Measurements from ENCODE around the gene PDPN. TPM values are rescaled to one million over a fixed set of nuclear protein-coding genes. Genes with fewer than 3 reads are reported as not detected.
"Not testable (repeated sequence)": the region's sequence is repeated elsewhere in the genome, so short reads cannot be mapped to it uniquely, and the experiment has no call there.

PDPN gene
- total and polyA plus RNA-seq, 2 experiments from 2014 or later = 1.1 to 1.8 TPM

DNA sequence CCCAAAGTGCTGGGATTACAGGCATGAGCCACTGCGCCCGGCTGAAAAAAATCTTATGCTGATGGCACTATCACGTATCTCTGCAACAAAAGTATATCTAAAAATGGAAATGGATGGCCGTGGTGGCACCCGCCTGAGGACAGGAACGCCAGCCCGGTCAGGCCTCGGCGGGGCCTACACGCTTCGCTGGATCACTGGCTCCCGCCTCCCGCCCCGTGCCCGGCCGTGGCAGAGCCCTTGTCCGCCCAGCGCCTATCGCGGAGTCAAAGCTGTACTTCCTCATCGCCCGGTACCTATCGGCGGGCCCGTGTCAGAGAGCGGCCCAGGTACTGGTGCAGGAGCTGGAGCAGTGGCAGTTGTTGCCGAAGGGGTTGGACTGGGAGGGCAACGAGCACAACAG, 28.8 kb upstream of the PDPN start:
- Histone ChIP-seq H3K36me3 (ENCODE audit: low read depth) (no peaks in the 10 kb centered on the region), H3K27ac (no peak overlapping the region), H3K4me1 (ENCODE audit: insufficient read depth) (no peaks in the 10 kb centered on the region), H3F3A (ENCODE audit: insufficient read depth) (no peaks in the 10 kb centered on the region), H3K4me3 (no peak overlapping the region), H3K27me3 (replicated peaks; ENCODE audit: insufficient read depth) (no peaks in the 10 kb centered on the region), H4K20me1 (ENCODE audit: insufficient read depth) (no peaks in the 10 kb centered on the region), H3K9me2 (ENCODE audit: insufficient read depth) (no peaks in the 10 kb centered on the region), H2AFZ (no peak overlapping the region), H3K9me3 (ENCODE audit: low read depth) (no peaks in the 10 kb centered on the region), H3K9ac (no peak overlapping the region), H3K4me2 (ENCODE audit: unreplicated experiment) (no peak overlapping the region), H3K79me2 (ENCODE audit: insufficient read depth) (no peaks in the 10 kb centered on the region)
- TF ChIP-seq EZH2 (IDR thresholded peaks at IDR 0.05; ENCODE audit: insufficient read depth, poor library complexity, severe bottlenecking) = no peak
- TF ChIP-seq EZH2phosphoT487 (IDR thresholded peaks at IDR 0.05; ENCODE audit: insufficient read depth, low read depth) = no peak
- in situ Hi-C loops (cut with MboI) = no loop called here
- WGBS, 2 experiments (ENCODE audit: low coverage in 1 of 2, low lambda C conversion rate in 2 of 2, missing lambda C conversion rate in 2 of 2) = 85 to 88% methylated on average over 15 to 28 of the region's 28 CpGs
- DNase-seq = no peak

DNA sequence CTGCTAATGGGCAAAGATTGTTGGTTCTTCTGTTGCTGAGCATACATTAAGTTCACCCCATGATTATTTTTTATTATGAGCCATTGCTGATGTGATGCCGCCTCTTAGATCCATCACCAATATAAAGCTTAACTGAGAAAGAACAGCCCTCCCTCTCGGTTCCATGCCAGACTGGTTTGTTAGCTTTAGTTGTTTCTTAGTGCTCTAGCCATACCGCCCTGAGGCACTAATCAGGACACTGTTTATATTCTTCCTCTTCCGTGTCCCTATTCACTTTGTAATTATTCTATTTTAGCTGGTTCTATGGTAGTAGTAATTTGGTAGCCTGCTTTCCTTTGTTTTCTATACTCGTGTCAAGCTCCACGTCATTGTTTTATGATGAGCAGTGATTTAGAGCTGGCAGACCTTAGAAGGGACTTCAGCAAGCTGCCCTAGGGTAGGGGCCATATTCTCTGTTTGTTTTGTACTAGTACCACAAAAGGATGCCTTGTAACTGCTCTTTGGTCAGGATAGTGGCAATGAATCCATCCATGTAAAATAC, 27.3 kb upstream of the PDPN start:
- no peaks in the 10 kb centered on the region for H3K9me3 ChIP-seq (ENCODE audit: low read depth)
- no peak overlapping the region for H3K4me3 ChIP-seq
- no peak overlapping the region for H2AFZ ChIP-seq
- no peak overlapping the region for H3K4me2 ChIP-seq (ENCODE audit: unreplicated experiment)
- no peak overlapping the region for H3K27ac ChIP-seq
- TF ChIP-seq EZH2 (IDR thresholded peaks at IDR 0.05; ENCODE audit: insufficient read depth, poor library complexity, severe bottlenecking) (no peak), EZH2phosphoT487 (IDR thresholded peaks at IDR 0.05; ENCODE audit: insufficient read depth, low read depth) (no peak)
- H3K36me3 ChIP-seq (ENCODE audit: low read depth) = no peaks in the 10 kb centered on the region
- no peaks in the 10 kb centered on the region for H3K9me2 ChIP-seq (ENCODE audit: insufficient read depth)
- H3K9ac ChIP-seq = no peak overlapping the region
- no peaks in the 10 kb centered on the region for H3K4me1 ChIP-seq (ENCODE audit: insufficient read depth)
- 65 to 78% methylated on average over 6 of the region's 6 CpGs for WGBS, 2 experiments (ENCODE audit: low coverage in 1 of 2, low lambda C conversion rate in 2 of 2, missing lambda C conversion rate in 2 of 2)
- H3K27me3 ChIP-seq (replicated peaks; ENCODE audit: insufficient read depth) = no peaks in the 10 kb centered on the region
- H4K20me1 ChIP-seq (ENCODE audit: insufficient read depth) = no peaks in the 10 kb centered on the region
- H3K79me2 ChIP-seq (ENCODE audit: insufficient read depth) = no peaks in the 10 kb centered on the region
- in situ Hi-C loops (cut with MboI) = no loop called here
- no peaks in the 10 kb centered on the region for H3F3A ChIP-seq (ENCODE audit: insufficient read depth)
- DNase-seq = no peak

DNA sequence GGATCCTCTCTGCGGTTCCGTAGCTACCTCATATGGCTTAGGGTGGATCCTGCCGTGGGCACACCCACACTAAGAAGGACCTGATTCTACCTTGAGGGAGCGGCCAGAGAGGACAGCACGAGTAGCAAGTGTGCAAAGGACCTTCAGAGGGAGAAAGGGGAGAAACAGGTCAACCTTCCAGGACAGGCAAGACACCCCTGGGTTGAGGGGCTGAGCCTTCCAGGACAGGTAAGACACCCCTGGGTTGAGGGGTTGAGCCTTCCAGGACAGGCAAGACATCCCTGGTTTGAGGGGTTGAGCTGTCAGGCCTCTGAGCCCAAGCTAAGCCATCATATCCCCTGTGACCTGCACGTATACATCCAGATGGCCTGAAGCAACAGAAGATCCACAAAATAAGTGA, 23.1 kb upstream of the PDPN start:
- WGBS, 2 experiments (ENCODE audit: low coverage in 1 of 2, low lambda C conversion rate in 2 of 2, missing lambda C conversion rate in 2 of 2) = 69 to 70% methylated on average over 6 of the region's 6 CpGs
- TF ChIP-seq EZH2phosphoT487 (IDR thresholded peaks at IDR 0.05; ENCODE audit: insufficient read depth, low read depth) = no peak
- TF ChIP-seq EZH2 (IDR thresholded peaks at IDR 0.05; ENCODE audit: insufficient read depth, poor library complexity, severe bottlenecking) = no peak
- Histone ChIP-seq H2AFZ (no peak overlapping the region), H3K36me3 (ENCODE audit: low read depth) (no peaks in the 10 kb centered on the region), H4K20me1 (ENCODE audit: insufficient read depth) (no peaks in the 10 kb centered on the region), H3K27ac (no peak overlapping the region), H3K4me3 (no peak overlapping the region), H3K4me1 (ENCODE audit: insufficient read depth) (no peaks in the 10 kb centered on the region), H3F3A (ENCODE audit: insufficient read depth) (no peaks in the 10 kb centered on the region), H3K4me2 (ENCODE audit: unreplicated experiment) (no peak overlapping the region), H3K9me2 (ENCODE audit: insufficient read depth) (no peaks in the 10 kb centered on the region), H3K27me3 (replicated peaks; ENCODE audit: insufficient read depth) (no peaks in the 10 kb centered on the region), H3K9ac (no peak overlapping the region), H3K79me2 (ENCODE audit: insufficient read depth) (no peaks in the 10 kb centered on the region), H3K9me3 (ENCODE audit: low read depth) (no peaks in the 10 kb centered on the region)
- in situ Hi-C loops (cut with MboI) = no loop called here
- DNase-seq = no peak

DNA sequence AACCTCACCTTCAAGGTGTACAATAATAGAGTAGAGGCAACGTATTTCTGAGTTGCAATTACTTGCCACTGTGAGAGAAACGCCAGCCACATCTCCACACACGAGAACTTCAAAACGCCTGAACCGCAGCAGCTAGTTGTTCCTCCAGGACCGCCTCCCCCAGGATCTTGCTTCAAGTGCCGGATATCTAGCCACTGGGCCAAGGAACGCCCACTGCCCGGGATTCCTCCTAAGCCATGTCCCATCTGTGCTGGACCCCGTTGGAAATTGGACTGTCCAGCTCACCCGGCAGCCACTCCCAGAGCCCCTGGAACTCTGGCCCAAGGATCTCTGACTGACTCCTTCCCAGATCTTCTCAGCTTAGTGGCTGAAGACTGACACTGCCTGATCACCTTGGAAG, 20.7 kb upstream of the PDPN start:
- in situ Hi-C loops (cut with MboI) = not testable (repeated sequence)

DNA sequence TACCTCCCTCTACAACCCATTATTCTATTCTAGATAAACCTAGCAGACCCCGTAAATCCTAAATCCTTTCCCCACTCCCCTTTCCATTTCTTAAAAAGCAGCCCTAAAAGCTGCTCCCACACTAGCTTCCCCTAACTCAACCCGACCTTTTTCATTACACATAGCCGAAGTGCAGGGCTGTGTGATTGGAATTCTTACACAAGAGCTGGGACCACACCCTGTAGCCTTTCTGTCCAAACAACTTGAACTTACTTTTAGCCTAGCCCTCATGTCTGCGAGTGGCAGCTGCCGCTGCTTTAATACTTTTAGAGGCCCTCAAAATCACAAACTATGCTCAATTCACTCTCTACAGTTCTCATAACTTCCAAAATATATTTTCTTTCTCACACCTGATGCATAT, 19.6 kb upstream of the PDPN start:
- Histone ChIP-seq H3K4me3 (no peak overlapping the region), H2AFZ (no peak overlapping the region), H3K9me3 (ENCODE audit: low read depth) (no peaks in the 10 kb centered on the region), H3K36me3 (ENCODE audit: low read depth) (no peaks in the 10 kb centered on the region), H3K79me2 (ENCODE audit: insufficient read depth) (no peaks in the 10 kb centered on the region), H3K9me2 (ENCODE audit: insufficient read depth) (no peaks in the 10 kb centered on the region), H3K4me2 (ENCODE audit: unreplicated experiment) (no peak overlapping the region), H3K27ac (no peak overlapping the region), H3K4me1 (ENCODE audit: insufficient read depth) (no peaks in the 10 kb centered on the region), H3K9ac (no peak overlapping the region), H3K27me3 (replicated peaks; ENCODE audit: insufficient read depth) (no peaks in the 10 kb centered on the region), H3F3A (ENCODE audit: insufficient read depth) (no peaks in the 10 kb centered on the region), H4K20me1 (ENCODE audit: insufficient read depth) (no peaks in the 10 kb centered on the region)
- in situ Hi-C loops (cut with MboI) = no loop called here
- no peak for TF ChIP-seq EZH2 (IDR thresholded peaks at IDR 0.05; ENCODE audit: insufficient read depth, poor library complexity, severe bottlenecking)
- WGBS, 2 experiments (ENCODE audit: low coverage in 1 of 2, low lambda C conversion rate in 2 of 2, missing lambda C conversion rate in 2 of 2) = 19 to 20% methylated on average over 5 of the region's 5 CpGs
- DNase-seq = no peak

More for the DNA sequence above, 20.7 kb upstream of the PDPN start:
- DNase-seq; H3K27me3 ChIP-seq (replicated peaks; ENCODE audit: insufficient read depth); H3K9ac ChIP-seq; H3K9me3 ChIP-seq (ENCODE audit: low read depth); H3K79me2 ChIP-seq (ENCODE audit: insufficient read depth); H3K9me2 ChIP-seq (ENCODE audit: insufficient read depth); H3K4me2 ChIP-seq (ENCODE audit: unreplicated experiment); H3K4me1 ChIP-seq (ENCODE audit: insufficient read depth); H4K20me1 ChIP-seq (ENCODE audit: insufficient read depth); H3F3A ChIP-seq (ENCODE audit: insufficient read depth); H3K4me3 ChIP-seq; H3K27ac ChIP-seq; H3K36me3 ChIP-seq (ENCODE audit: low read depth); H2AFZ ChIP-seq: not testable (repeated sequence)
- WGBS, 2 experiments (ENCODE audit: low coverage in 1 of 2, low lambda C conversion rate in 2 of 2, missing lambda C conversion rate in 2 of 2) = 51 to 65% methylated on average over 11 of the region's 11 CpGs

DNA sequence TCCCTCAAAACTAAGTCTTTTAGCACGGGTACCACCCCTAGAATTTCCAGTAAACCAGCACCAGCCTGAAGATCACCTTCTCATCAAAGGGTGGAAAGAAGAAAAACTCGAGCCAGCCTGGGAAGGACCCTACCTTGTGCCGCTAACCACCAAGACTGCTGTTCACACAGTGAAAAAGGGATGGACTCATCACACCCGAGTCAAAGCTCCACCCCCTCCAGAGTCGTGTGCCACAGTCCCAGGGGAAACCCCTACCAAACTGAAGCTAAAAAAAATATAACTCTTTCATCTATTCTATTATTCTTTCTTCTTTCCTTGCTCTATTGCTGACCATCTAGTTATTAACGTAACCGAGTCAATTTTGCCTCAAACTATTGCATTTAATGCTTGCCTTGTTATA, 13.2 kb upstream of the PDPN start:
- H3K4me1 ChIP-seq (ENCODE audit: insufficient read depth); DNase-seq; H3F3A ChIP-seq (ENCODE audit: insufficient read depth); H3K27me3 ChIP-seq (replicated peaks; ENCODE audit: insufficient read depth); H3K36me3 ChIP-seq (ENCODE audit: low read depth); H3K4me2 ChIP-seq (ENCODE audit: unreplicated experiment); H4K20me1 ChIP-seq (ENCODE audit: insufficient read depth); in situ Hi-C loops (cut with MboI); H2AFZ ChIP-seq; H3K27ac ChIP-seq; H3K79me2 ChIP-seq (ENCODE audit: insufficient read depth); H3K4me3 ChIP-seq; H3K9me2 ChIP-seq (ENCODE audit: insufficient read depth); H3K9ac ChIP-seq; H3K9me3 ChIP-seq (ENCODE audit: low read depth): not testable (repeated sequence)
- WGBS, 2 experiments (ENCODE audit: low coverage in 1 of 2, low lambda C conversion rate in 2 of 2, missing lambda C conversion rate in 2 of 2) = 52 to 58% methylated on average over 7 of the region's 7 CpGs
